ENCODE results near the gene CDH6. TPM values are rescaled to one million over a fixed set of nuclear protein-coding genes. Genes with fewer than 3 reads are reported as not detected.
A peak's percentile ranks its signal among the peaks of the same experiment; 100 is the strongest.

CDH6 gene
- total and polyA plus RNA-seq, 2 of the 4 experiments (the other 2 are of a cell fraction) = 72.2 to 232 TPM

DNA sequence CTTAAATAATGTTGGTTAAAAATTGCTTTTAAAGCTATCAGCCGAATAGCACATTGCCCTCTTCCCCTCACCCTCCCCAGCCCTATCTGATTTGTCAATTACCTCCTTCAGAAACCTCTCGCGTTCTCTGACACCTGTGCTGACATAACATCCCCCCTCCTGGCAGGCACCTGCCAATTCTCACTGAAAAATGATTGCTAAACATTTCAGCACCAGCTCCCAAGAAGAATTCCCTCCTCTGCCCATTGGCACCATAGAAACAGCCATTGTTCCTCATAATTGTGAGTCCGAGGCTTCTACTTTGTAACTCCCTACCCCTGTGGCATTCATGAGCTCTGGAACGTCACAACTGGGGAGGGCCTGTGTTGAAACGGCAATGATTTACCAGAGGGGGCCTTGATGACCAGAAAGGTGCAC is 20.2 kb downstream of the CDH6 start:
- Histone ChIP-seq H2BK20ac (ENCODE audit: low read depth, low read length) (no peak overlapping the region), H2AFZ (replicated peaks; ENCODE audit: low read length, poor library complexity) (peak overlapping the region; percentile 69), H3K4me3 (ENCODE audit: insufficient read depth, low read depth, low read length) (no peak overlapping the region), H3K4me1 (ENCODE audit: control insufficient read depth, insufficient read depth, low read length) (peaks cover 7% of the 10 kb centered on the region; the same call in 1 of the 2 replicates), H2BK120ac (ENCODE audit: low read depth, low read length) (no peak overlapping the region), H2AK9ac (replicated peaks; ENCODE audit: low read depth, low read length, poor library complexity) (peak overlapping the region; percentile 33), H3K9me3 (ENCODE audit: control insufficient read depth, insufficient read depth, low read length) (no peaks in the 10 kb centered on the region), H2AK5ac (ENCODE audit: low read depth, low read length) (no peak overlapping the region), H3K56ac (ENCODE audit: extremely low read depth, insufficient read depth, low read length) (no peak overlapping the region), H4K20me1 (ENCODE audit: insufficient read depth, low read length) (no peaks in the 10 kb centered on the region; the same call in 1 of the 2 replicates), H3K4ac (ENCODE audit: low read depth, low read length) (no peak overlapping the region), H4K5ac (ENCODE audit: low read depth, low read length) (no peak overlapping the region), H3K14ac (replicated peaks; ENCODE audit: low read depth, low read length) (no peak overlapping the region), H3K36me3 (ENCODE audit: control insufficient read depth, insufficient read depth, low read length) (no peaks in the 10 kb centered on the region), H3K27me3 (ENCODE audit: control insufficient read depth, insufficient read depth, low read length) (no peaks in the 10 kb centered on the region), H3K27ac (ENCODE audit: insufficient read depth, low read length) (no peak overlapping the region), H3K9ac (ENCODE audit: low read depth, low read length) (no peak overlapping the region), H3K23ac (ENCODE audit: low read depth, low read length) (no peak overlapping the region), H4K8ac (ENCODE audit: low read depth in 2 of 2, low read length in 2 of 2) (no peak overlapping the region), H3K18ac (ENCODE audit: low read depth, low read length) (no peak overlapping the region), H3K9me1 (ENCODE audit: insufficient read depth, low read length) (peaks cover 9% of the 10 kb centered on the region; the same call in 1 of the 2 replicates), H3K4me2 (ENCODE audit: low read depth, low read length) (peak overlapping the region; percentile 61), H2BK5ac (ENCODE audit: low read depth, low read length, poor library complexity, severe bottlenecking) (no peak overlapping the region), H2BK15ac (ENCODE audit: low read depth, low read length) (no peak overlapping the region), H3K79me1 (ENCODE audit: low read depth in 1 of 2, low read length in 2 of 2) (peaks cover 14 to 62% of the 10 kb centered on the region in 2 experiments; a peak in 3 of 4 replicates), H4K91ac (ENCODE audit: insufficient read depth, low read depth, low read length) (no peak overlapping the region)
- DNase-seq = no peak
- no TSS peak for BruUV-seq (replicated peaks)
- no peak for TF ChIP-seq FOS (IDR thresholded peaks at IDR 0.05; ENCODE audit: low read depth, low read length)
- TF ChIP-seq CHD1 (IDR thresholded peaks at IDR 0.05; ENCODE audit: low read depth, low read length) = no peak
- no peak for TF ChIP-seq RCOR1 (IDR thresholded peaks at IDR 0.05; ENCODE audit: insufficient replicate concordance, low read length)
- TF ChIP-seq, protein P1, sequence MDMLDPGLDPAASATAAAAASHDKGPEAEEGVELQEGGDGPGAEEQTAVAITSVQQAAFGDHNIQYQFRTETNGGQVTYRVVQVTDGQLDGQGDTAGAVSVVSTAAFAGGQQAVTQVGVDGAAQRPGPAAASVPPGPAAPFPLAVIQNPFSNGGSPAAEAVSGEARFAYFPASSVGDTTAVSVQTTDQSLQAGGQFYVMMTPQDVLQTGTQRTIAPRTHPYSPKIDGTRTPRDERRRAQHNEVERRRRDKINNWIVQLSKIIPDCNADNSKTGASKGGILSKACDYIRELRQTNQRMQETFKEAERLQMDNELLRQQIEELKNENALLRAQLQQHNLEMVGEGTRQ (IDR thresholded peaks at IDR 0.05; ENCODE audit: low read depth, low read length) = no peak
- no peak for TF ChIP-seq CEBPB (IDR thresholded peaks at IDR 0.05; ENCODE audit: low read depth, low read length)
- TF ChIP-seq, protein P2, sequence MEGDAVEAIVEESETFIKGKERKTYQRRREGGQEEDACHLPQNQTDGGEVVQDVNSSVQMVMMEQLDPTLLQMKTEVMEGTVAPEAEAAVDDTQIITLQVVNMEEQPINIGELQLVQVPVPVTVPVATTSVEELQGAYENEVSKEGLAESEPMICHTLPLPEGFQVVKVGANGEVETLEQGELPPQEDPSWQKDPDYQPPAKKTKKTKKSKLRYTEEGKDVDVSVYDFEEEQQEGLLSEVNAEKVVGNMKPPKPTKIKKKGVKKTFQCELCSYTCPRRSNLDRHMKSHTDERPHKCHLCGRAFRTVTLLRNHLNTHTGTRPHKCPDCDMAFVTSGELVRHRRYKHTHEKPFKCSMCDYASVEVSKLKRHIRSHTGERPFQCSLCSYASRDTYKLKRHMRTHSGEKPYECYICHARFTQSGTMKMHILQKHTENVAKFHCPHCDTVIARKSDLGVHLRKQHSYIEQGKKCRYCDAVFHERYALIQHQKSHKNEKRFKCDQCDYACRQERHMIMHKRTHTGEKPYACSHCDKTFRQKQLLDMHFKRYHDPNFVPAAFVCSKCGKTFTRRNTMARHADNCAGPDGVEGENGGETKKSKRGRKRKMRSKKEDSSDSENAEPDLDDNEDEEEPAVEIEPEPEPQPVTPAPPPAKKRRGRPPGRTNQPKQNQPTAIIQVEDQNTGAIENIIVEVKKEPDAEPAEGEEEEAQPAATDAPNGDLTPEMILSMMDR (conservative IDR thresholded peaks at IDR 0.05; ENCODE audit: low read depth, low read length) = no peak
- no peak for TF ChIP-seq MXI1 (IDR thresholded peaks at IDR 0.05; ENCODE audit: borderline replicate concordance, low read depth, low read length)
- TF ChIP-seq, protein P3, sequence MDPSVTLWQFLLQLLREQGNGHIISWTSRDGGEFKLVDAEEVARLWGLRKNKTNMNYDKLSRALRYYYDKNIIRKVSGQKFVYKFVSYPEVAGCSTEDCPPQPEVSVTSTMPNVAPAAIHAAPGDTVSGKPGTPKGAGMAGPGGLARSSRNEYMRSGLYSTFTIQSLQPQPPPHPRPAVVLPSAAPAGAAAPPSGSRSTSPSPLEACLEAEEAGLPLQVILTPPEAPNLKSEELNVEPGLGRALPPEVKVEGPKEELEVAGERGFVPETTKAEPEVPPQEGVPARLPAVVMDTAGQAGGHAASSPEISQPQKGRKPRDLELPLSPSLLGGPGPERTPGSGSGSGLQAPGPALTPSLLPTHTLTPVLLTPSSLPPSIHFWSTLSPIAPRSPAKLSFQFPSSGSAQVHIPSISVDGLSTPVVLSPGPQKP (IDR thresholded peaks at IDR 0.05; ENCODE audit: borderline replicate concordance, low read depth, low read length) = no peak
- ChIA-PET POLR2A (ENCODE audit: unreplicated experiment) (interaction anchor here (0.6 kb wide), 1 partner anchor 135 kb away, joined by 4 read pairs; no protein-coding TSS in a partner anchor), CTCF (interaction anchor here (0.6 kb wide), 3 partner anchors 21 to 203 kb away, joined by 3 to 5 read pairs (median 4); no protein-coding TSS in a partner anchor)
- ATAC-seq (ENCODE audit: low read depth) = no peak
- intact Hi-C loops (cut with micrococcal nuclease) = no loop called here
- in situ Hi-C loops (cut with MboI; ENCODE audit: low sequenced_read_pairs) = no loop called here
- dilution Hi-C loops (cut with HindIII; ENCODE audit: low sequenced_read_pairs, unreplicated experiment) = no loop called here
- no CpG with 5 or more reads among the region's 6 CpGs for WGBS, 2 experiments (ENCODE audit: extremely low coverage in 2 of 2, insufficient read length in 1 of 2)

All from IMR-90 (cell line).